ENCODE measurements around the gene MIB2.

- TF ChIP-seq, protein P1, sequence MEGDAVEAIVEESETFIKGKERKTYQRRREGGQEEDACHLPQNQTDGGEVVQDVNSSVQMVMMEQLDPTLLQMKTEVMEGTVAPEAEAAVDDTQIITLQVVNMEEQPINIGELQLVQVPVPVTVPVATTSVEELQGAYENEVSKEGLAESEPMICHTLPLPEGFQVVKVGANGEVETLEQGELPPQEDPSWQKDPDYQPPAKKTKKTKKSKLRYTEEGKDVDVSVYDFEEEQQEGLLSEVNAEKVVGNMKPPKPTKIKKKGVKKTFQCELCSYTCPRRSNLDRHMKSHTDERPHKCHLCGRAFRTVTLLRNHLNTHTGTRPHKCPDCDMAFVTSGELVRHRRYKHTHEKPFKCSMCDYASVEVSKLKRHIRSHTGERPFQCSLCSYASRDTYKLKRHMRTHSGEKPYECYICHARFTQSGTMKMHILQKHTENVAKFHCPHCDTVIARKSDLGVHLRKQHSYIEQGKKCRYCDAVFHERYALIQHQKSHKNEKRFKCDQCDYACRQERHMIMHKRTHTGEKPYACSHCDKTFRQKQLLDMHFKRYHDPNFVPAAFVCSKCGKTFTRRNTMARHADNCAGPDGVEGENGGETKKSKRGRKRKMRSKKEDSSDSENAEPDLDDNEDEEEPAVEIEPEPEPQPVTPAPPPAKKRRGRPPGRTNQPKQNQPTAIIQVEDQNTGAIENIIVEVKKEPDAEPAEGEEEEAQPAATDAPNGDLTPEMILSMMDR (IDR thresholded peaks at IDR 0.05): peak; percentile 22; the same call in 1 of the 2 replicates
- no peak for TF ChIP-seq POLR2AphosphoS5 (IDR thresholded peaks at IDR 0.05; ENCODE audit: low read depth, low read length)
- TF ChIP-seq, protein P2, sequence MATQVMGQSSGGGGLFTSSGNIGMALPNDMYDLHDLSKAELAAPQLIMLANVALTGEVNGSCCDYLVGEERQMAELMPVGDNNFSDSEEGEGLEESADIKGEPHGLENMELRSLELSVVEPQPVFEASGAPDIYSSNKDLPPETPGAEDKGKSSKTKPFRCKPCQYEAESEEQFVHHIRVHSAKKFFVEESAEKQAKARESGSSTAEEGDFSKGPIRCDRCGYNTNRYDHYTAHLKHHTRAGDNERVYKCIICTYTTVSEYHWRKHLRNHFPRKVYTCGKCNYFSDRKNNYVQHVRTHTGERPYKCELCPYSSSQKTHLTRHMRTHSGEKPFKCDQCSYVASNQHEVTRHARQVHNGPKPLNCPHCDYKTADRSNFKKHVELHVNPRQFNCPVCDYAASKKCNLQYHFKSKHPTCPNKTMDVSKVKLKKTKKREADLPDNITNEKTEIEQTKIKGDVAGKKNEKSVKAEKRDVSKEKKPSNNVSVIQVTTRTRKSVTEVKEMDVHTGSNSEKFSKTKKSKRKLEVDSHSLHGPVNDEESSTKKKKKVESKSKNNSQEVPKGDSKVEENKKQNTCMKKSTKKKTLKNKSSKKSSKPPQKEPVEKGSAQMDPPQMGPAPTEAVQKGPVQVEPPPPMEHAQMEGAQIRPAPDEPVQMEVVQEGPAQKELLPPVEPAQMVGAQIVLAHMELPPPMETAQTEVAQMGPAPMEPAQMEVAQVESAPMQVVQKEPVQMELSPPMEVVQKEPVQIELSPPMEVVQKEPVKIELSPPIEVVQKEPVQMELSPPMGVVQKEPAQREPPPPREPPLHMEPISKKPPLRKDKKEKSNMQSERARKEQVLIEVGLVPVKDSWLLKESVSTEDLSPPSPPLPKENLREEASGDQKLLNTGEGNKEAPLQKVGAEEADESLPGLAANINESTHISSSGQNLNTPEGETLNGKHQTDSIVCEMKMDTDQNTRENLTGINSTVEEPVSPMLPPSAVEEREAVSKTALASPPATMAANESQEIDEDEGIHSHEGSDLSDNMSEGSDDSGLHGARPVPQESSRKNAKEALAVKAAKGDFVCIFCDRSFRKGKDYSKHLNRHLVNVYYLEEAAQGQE (IDR thresholded peaks at IDR 0.05; ENCODE audit: insufficient read depth in 1 of 2, low read depth in 2 of 2, low read length in 1 of 2): no peak
These were observed 17.1 kb upstream of the MIB2 start for GRCh38 chr1:1598051-1598719.
